H1 (cell line): ENCODE measurements around the gene GBF1. TPM values are rescaled to one million over a fixed set of nuclear protein-coding genes. Genes with fewer than 3 reads are reported as not detected.
A peak's percentile ranks its signal among the peaks of the same experiment; 100 is the strongest.

ENCODE experiments used
- CTCF ChIA-PET: fragments of 300-600 bp; sonication (Branson Sonifier 250); formaldehyde crosslinking; loops from one replicate; lab custom pipeline; 2021; ENCODE audit not compliant: partially characterized antibody; lab: Charles Lee
- POLR2A ChIA-PET: fragments of 300-600 bp; sonication (Branson Sonifier 250); formaldehyde crosslinking; loops from one replicate; lab custom pipeline; 2021; ENCODE audit warnings: inconsistent platforms; ENCODE audit not compliant: partially characterized antibody; lab: Charles Lee
- DNase-seq, 2 experiments: peaks; one replicate each; pipeline versions ENCODE4 v3.0.0 to v3.0.0-alpha.2; 2010 to 2022; ENCODE audit warnings: low spot score in 2 of 2, low read depth in 1 of 2, mixed read lengths in 1 of 2
- FAIRE-seq: peaks from 2 replicates; lab custom pipeline; 2011; peaks lifted over from hg19 to GRCh38; lab: Jason Lieb, UNC
- H2AFZ ChIP-seq: 2 replicates; pipeline ENCODE4 v1.8.1; 2012; ENCODE audit warnings: low read length, inconsistent platforms
- H2AK5ac ChIP-seq: 2 replicates; pipeline ENCODE4 v1.6.1; 2013; ENCODE audit warnings: low read depth, low read length
- H2BK120ac ChIP-seq: replicated peaks from 2 replicates; pipeline ENCODE3; 2013; ENCODE audit warnings: low read depth, low read length, inconsistent platforms
- H2BK12ac ChIP-seq: 2 replicates; pipeline ENCODE4 v1.6.1; 2013; ENCODE audit warnings: low read depth, low read length
- H2BK15ac ChIP-seq: 2 replicates; pipeline ENCODE4 v1.6.1; 2013; ENCODE audit warnings: low read length
- H2BK20ac ChIP-seq: 2 replicates; pipeline ENCODE4 v1.6.1; 2013; ENCODE audit warnings: low read length
- H2BK5ac ChIP-seq: 2 replicates; pipeline ENCODE4 v1.6.1; 2013; ENCODE audit warnings: low read depth, low read length
- H3K14ac ChIP-seq: 2 replicates; pipeline ENCODE4 v1.6.1; 2013; ENCODE audit warnings: inconsistent platforms; ENCODE audit not compliant: insufficient read length
- H3K18ac ChIP-seq: 2 replicates; pipeline ENCODE4 v1.6.1; 2013; ENCODE audit warnings: low read length; ENCODE audit errors: extremely low read depth
- H3K23ac ChIP-seq: 2 replicates; pipeline ENCODE4 v1.6.1; 2013; ENCODE audit warnings: inconsistent platforms; ENCODE audit not compliant: insufficient read length
- H3K23me2 ChIP-seq: 2 replicates; pipeline ENCODE4 v1.6.1; 2013; ENCODE audit warnings: low read depth, low read length
- H3K27ac ChIP-seq: 2 replicates; pipeline ENCODE4 v1.6.1; 2011; ENCODE audit warnings: low read depth, low read length, inconsistent platforms
- H3K27me3 ChIP-seq, 4 experiments: replicated peaks in 1 of 4; 1 replicate in 1 of 4; 2 replicates in 3 of 4; pipeline versions ENCODE4 v1.6.1 to v1.8.1; 2011 to 2013; ENCODE audit warnings: low read length in 3 of 4, mild to moderate bottlenecking in 3 of 4, inconsistent platforms in 2 of 4, mixed read lengths in 2 of 4, moderate library complexity in 1 of 4; ENCODE audit not compliant: control insufficient read depth in 3 of 4, insufficient read depth in 3 of 4; ENCODE audit errors: extremely low read depth in 1 of 4
- H3K36me3 ChIP-seq, 4 experiments: 2 replicates each; pipeline versions ENCODE4 v1.6.1 to v1.8.1; 2011 to 2013; ENCODE audit warnings: mild to moderate bottlenecking in 4 of 4, low read length in 3 of 4, moderate library complexity in 2 of 4, control low read depth in 1 of 4, inconsistent platforms in 1 of 4; ENCODE audit not compliant: insufficient read depth in 4 of 4, control insufficient read depth in 2 of 4
- H3K4ac ChIP-seq: replicated peaks from 2 replicates; pipeline ENCODE3; 2013; ENCODE audit warnings: low read length, low read depth, mixed read lengths, inconsistent platforms; ENCODE audit not compliant: insufficient read length
- H3K4me1 ChIP-seq, 4 experiments: replicated peaks in 1 of 4; 1 replicate in 1 of 4; 2 replicates in 3 of 4; pipeline versions ENCODE4 v1.6.1 to v1.8.1; 2011 to 2013; ENCODE audit warnings: low read length in 3 of 4, inconsistent platforms in 2 of 4, mixed read lengths in 1 of 4; ENCODE audit not compliant: insufficient read depth in 4 of 4, control insufficient read depth in 3 of 4
- H3K4me2 ChIP-seq, 2 experiments: 2 replicates each; pipeline versions ENCODE4 v1.6.1 to v1.8.1; 2011 to 2013; ENCODE audit warnings: low read depth in 2 of 2, low read length in 2 of 2, control low read depth in 1 of 2, inconsistent platforms in 1 of 2, mild to moderate bottlenecking in 1 of 2; ENCODE audit not compliant: insufficient read depth in 1 of 2
- H3K4me3 ChIP-seq, 4 experiments: fragments of 200-600, 300-600 bp in 1 of 4; sonication (generic), shearing (Covaris generic), sonication (Bioruptor Twin) in 1 of 4; 2 replicates each; pipeline versions ENCODE4 v1.5.1 to v1.8.1; 2011 to 2016; ENCODE audit warnings: low read length in 4 of 4, low read depth in 3 of 4, control low read depth in 2 of 4, inconsistent platforms in 2 of 4, mild to moderate bottlenecking in 2 of 4, mixed read lengths in 1 of 4, moderate library complexity in 1 of 4; ENCODE audit not compliant: insufficient read depth in 2 of 4; ENCODE audit errors: extremely low read depth in 1 of 4
- H3K56ac ChIP-seq: replicated peaks from 2 replicates; pipeline ENCODE3; 2013; ENCODE audit warnings: low read depth, mild to moderate bottlenecking, mixed read lengths, low read length, inconsistent platforms; ENCODE audit not compliant: insufficient read length
- H3K79me1 ChIP-seq: 2 replicates; pipeline ENCODE4 v1.6.1; 2013; ENCODE audit warnings: low read depth, low read length, control low read depth
- H3K79me2 ChIP-seq, 2 experiments: 2 replicates each; pipeline versions ENCODE4 v1.6.1 to v1.8.1; 2012 to 2013; ENCODE audit warnings: low read length in 2 of 2, mild to moderate bottlenecking in 2 of 2, inconsistent platforms in 1 of 2; ENCODE audit not compliant: insufficient read depth in 2 of 2, control insufficient read depth in 1 of 2
- H3K9ac ChIP-seq, 4 experiments: replicated peaks in 1 of 4; 1 replicate in 1 of 4; 2 replicates in 3 of 4; pipeline versions ENCODE4 v1.6.1 to v1.8.1; 2011 to 2013; ENCODE audit warnings: low read depth in 3 of 4, low read length in 3 of 4, control low read depth in 2 of 4, mild to moderate bottlenecking in 2 of 4, moderate library complexity in 2 of 4, inconsistent platforms in 1 of 4; ENCODE audit errors: extremely low read depth in 1 of 4
- H3K9me3 ChIP-seq, 2 experiments: 2 replicates each; pipeline versions ENCODE4 v1.6.1 to v1.8.1; 2012 to 2013; ENCODE audit warnings: mild to moderate bottlenecking in 2 of 2, moderate library complexity in 2 of 2, control low read depth in 1 of 2, inconsistent platforms in 1 of 2, low read depth in 1 of 2, low read length in 1 of 2, mixed read lengths in 1 of 2; ENCODE audit not compliant: insufficient read depth in 2 of 2
- H4K20me1 ChIP-seq, 2 experiments: replicated peaks in 1 of 2; 2 replicates each; pipeline versions ENCODE3 to v1.8.1; 2011 to 2013; ENCODE audit warnings: inconsistent platforms in 2 of 2, low read length in 2 of 2, mild to moderate bottlenecking in 1 of 2; ENCODE audit not compliant: insufficient read depth in 2 of 2, control insufficient read depth in 1 of 2
- H4K5ac ChIP-seq: 2 replicates; pipeline ENCODE4 v1.6.1; 2013; ENCODE audit warnings: low read length, low read depth, mixed read lengths, inconsistent platforms; ENCODE audit not compliant: insufficient read length
- H4K8ac ChIP-seq: 2 replicates; pipeline ENCODE4 v1.8.0; 2013; ENCODE audit warnings: mild to moderate bottlenecking, moderate library complexity, low read length, inconsistent platforms; ENCODE audit not compliant: insufficient read depth; ENCODE audit errors: extremely low read depth
- H4K91ac ChIP-seq: replicated peaks from 2 replicates; pipeline ENCODE3; 2013; ENCODE audit warnings: low read length, mixed read lengths, inconsistent platforms; ENCODE audit not compliant: insufficient read length
- CEBPB ChIP-seq: IDR thresholded peaks from 2 replicates; pipeline ENCODE4 v1.6.1; 2012; ENCODE audit warnings: low read depth, low read length
- EZH2 ChIP-seq: fragments of 200-600 bp; sonication (generic); IDR thresholded peaks from 2 replicates; pipeline ENCODE4 v1.7.1; 2012; ENCODE audit warnings: low read depth, mild to moderate bottlenecking, moderate library complexity, low read length, inconsistent platforms; ENCODE audit not compliant: severe bottlenecking
- JUN ChIP-seq: IDR thresholded peaks from 2 replicates; pipeline ENCODE4 v1.6.1; 2011; ENCODE audit warnings: low read depth, mild to moderate bottlenecking, improper control_type of control experiment, low read length
- KDM5A ChIP-seq: fragments of 200-600 bp; IDR thresholded peaks from 2 replicates; pipeline ENCODE4 v1.7.1; 2012; ENCODE audit warnings: mild to moderate bottlenecking, low read length, inconsistent platforms, mixed read lengths
- SIX5 ChIP-seq: IDR thresholded peaks from 2 replicates; pipeline ENCODE4 v1.6.1; 2011; ENCODE audit warnings: mild to moderate bottlenecking, low read depth, low read length
- SP2 ChIP-seq: IDR thresholded peaks from 2 replicates; pipeline ENCODE4 v1.6.1; 2012; ENCODE audit warnings: mild to moderate bottlenecking, low read length, inconsistent platforms
- TAF7 ChIP-seq: optimal IDR thresholded peaks from 2 replicates; pipeline ENCODE3; 2011; ENCODE audit warnings: low read depth, mild to moderate bottlenecking, inconsistent platforms, low read length, moderate library complexity, borderline replicate concordance
- TBP ChIP-seq: IDR thresholded peaks from 2 replicates; pipeline ENCODE4 v1.6.1; 2011; ENCODE audit warnings: low read depth, low read length, improper control_type of control experiment
- TEAD4 ChIP-seq: IDR thresholded peaks from 2 replicates; pipeline ENCODE4 v1.6.1; 2012; ENCODE audit warnings: low read depth, low read length, inconsistent platforms, mixed read lengths
- USF2 ChIP-seq: IDR thresholded peaks from 2 replicates; pipeline ENCODE4 v1.6.1; 2011; ENCODE audit warnings: low read length, improper control_type of control experiment
- WGBS, 2 experiments: shearing (Covaris generic) in 1 of 2; methylation state at CpG; one replicate each; pipeline versions ENCODE4 v1.1.6 to v1.1.7; 2013 to 2015; ENCODE audit warnings: low lambda C conversion rate in 2 of 2, mixed read lengths in 2 of 2, inconsistent platforms in 1 of 2, low coverage in 1 of 2, missing lambda C conversion rate in 1 of 2; ENCODE audit not compliant: insufficient replicate concordance in 2 of 2, insufficient coverage in 1 of 2, insufficient read length in 1 of 2; ENCODE audit errors: extremely low coverage in 1 of 2, missing lambda C conversion rate in 1 of 2; 5-methylcytosine and 5-hydroxymethylcytosine counted together
- polyA plus RNA-seq, 7 experiments: library from polyadenylated mRNA; depleted of rRNA in 3 of 7; stranded (reverse) in 5 of 7; unstranded in 2 of 7; fragments of >200 nt in 5 of 7; fragments of 200-250 nt in 2 of 7; gene quantifications; 1 replicate in 5 of 7; 2 replicates in 1 of 7; 4 replicates in 1 of 7; pipeline versions ENCODE4 v1.2.1 to v1.2.3, GENCODE V29; 2011 to 2013; ENCODE audit warnings: missing spikeins in 2 of 7, mixed read lengths in 2 of 7
- total RNA-seq: library from RNA; stranded (reverse); fragmentation: NEBNext Ultra II Directional; extraction: Animal tissue kit (Norgen Biotek cat#: 25700); gene quantifications from 2 replicates; pipeline ENCODE4 v1.2.1, GENCODE V29; 2021
- TF ChIP-seq, protein P1 (sequence below): IDR thresholded peaks from 2 replicates; pipeline ENCODE4 v1.6.1; 2012; ENCODE audit warnings: inconsistent platforms

The GBF1 gene
- total and polyA plus RNA-seq, 2 of the 8 experiments (the other 6 are each of a cell fraction or from before 2014, with no cell fraction given) = 11.0 to 25.5 TPM

- Histone ChIP-seq H3K79me2 (no peaks in the 10 kb centered on the region), H3K9me3 (no peaks in the 10 kb centered on the region), H2BK15ac (peak within 1 kb of the TSS; percentile 92; the same call in 1 of the 2 replicates), H2BK12ac (peak within 1 kb of the TSS; percentile 95; the same call in 1 of the 2 replicates), H3K14ac (peak within 1 kb of the TSS; percentile 68), H4K5ac (peak within 1 kb of the TSS; percentile 61), H3K23me2 (peaks cover 32% of the 10 kb centered on the region), H2AFZ (peak within 1 kb of the TSS; percentile 77), H3K4me2 (peak within 1 kb of the TSS; percentile 88 to 100), H3K27ac (no peak within 1 kb of the TSS), H4K91ac (peak within 1 kb of the TSS; percentile 97), H3K36me3 (0 out of 8 replicates have a peak, but pooled peaks cover 0 to 3% (median 0%) of the 10 kb centered on the region in 4 experiments), H2AK5ac (peak within 1 kb of the TSS; percentile 29; the same call in 1 of the 2 replicates), H3K4me1 (peaks cover 0 to 25% (median 10%) of the 10 kb centered on the region in 4 experiments; a peak in 5 of 7 replicates), H4K8ac (no peak within 1 kb of the TSS; the same call in 1 of the 2 replicates), H3K27me3 (no peaks in the 10 kb centered on the region), H2BK5ac (peak within 1 kb of the TSS; percentile 81; the same call in 1 of the 2 replicates), H3K18ac (peak within 1 kb of the TSS; percentile 88), H3K56ac (peak within 1 kb of the TSS; percentile 61), H2BK120ac (peak within 1 kb of the TSS; percentile 43), H3K4me3 (peak within 1 kb of the TSS; percentile 74 to 92 (median 80)), H3K4ac (peak within 1 kb of the TSS; percentile 97), H3K79me1 (no peaks in the 10 kb centered on the region), H2BK20ac (peak within 1 kb of the TSS; percentile 84; the same call in 1 of the 2 replicates), H4K20me1 (peaks cover 1 to 9% of the 10 kb centered on the region in 2 experiments), H3K9ac (peak within 1 kb of the TSS in 1 of 4 experiments; percentile 6; a peak in 2 of 7 replicates), H3K23ac (no peak within 1 kb of the TSS)
- DNase-seq (peak in 1 of 2 experiments; percentile 79), FAIRE-seq (no peak)
- CTCF ChIA-PET = interaction anchor here (0.6 to 10.1 kb wide), 5 partner anchors 9 to 547 kb away, joined by 3 to 205 read pairs (median 3); partner anchors contain the start of gene NFKB2
- POLR2A ChIA-PET = interaction anchor here (0.9 to 1.7 kb wide), 5 partner anchors 9 to 44 kb away, joined by 3 to 11 read pairs (median 4); partner anchors contain the start of genes CUEDC2 and NFKB2
- WGBS, 2 experiments = 3% methylated on average over 28 of the region's 45 CpGs; no CpG with 5 or more reads in 1 of the 2 experiments
- no peak for TF ChIP-seq CEBPB
- TF ChIP-seq TBP = peak; percentile 44; the same call in 1 of the 2 replicates
- TF ChIP-seq SIX5 = no peak
- TF ChIP-seq EZH2 = no peak
- TF ChIP-seq KDM5A = no peak
- no peak for TF ChIP-seq JUN
- no peak for TF ChIP-seq SP2
- TF ChIP-seq, protein P1, sequence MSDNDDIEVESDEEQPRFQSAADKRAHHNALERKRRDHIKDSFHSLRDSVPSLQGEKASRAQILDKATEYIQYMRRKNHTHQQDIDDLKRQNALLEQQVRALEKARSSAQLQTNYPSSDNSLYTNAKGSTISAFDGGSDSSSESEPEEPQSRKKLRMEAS = peak; percentile 79
- no peak for TF ChIP-seq TEAD4
- TF ChIP-seq USF2 = no peak
- no peak for TF ChIP-seq TAF7
These were observed 173.4 kb downstream of the GBF1 start, which contains the start of gene PSD for GRCh38 chr10:102418622-102419268. TSS of gene PSD (minus strand) at chr10:102418785. CDS start at chr10:102417038, 1,747 bp downstream.
